Raji (cell line): Measurements from ENCODE around the gene FLOT1.
A peak's percentile ranks its signal among the peaks of the same experiment; 100 is the strongest.

Experiments
- POLR2A ChIP-seq: IDR thresholded peaks from 2 replicates; pipeline ENCODE4 v1.6.1; 2011; ENCODE audit warnings: low read depth, low read length, control low read depth; ENCODE audit not compliant: insufficient read depth

Gene FLOT1

DNA sequence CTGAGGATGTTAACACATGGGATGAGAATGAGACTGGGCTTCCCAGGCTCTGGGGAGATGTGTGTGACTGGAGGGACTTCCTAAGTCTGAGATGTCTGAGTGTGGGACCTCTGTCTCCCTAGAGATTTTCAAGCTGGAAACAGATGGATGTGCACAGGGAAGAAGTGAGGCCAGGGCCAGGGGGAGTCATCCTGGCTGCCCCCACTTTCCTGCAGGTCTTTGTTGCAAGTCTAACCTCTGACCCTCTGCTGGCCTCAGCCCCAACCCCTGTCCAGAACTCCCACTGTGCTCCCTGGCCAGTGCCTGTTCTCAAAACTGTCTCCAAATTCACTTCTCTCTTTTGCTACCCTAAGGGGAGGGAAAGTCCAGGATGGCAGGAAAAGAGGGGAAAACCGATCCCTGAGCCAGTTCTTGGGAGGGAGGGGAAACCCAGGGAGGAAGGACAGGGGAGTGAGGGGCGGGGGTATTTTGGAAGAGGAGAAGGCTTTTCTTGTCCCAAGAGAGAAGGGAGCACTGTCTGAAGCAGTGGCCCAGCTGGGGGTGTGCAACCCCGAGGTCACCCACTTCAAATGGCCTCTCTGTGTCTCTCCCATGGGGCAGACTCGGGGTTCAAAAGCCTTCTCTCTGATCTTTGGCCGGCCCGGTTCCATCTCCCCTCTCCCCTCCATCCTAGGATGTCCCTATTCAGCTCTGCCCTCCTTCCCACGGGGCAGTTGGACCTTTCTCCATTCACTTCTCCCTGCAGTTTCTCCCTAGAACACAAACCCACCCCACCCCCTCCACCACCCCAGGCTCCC lies 59.1 kb downstream of the FLOT1 start:
- no peak for TF ChIP-seq POLR2A

DNA sequence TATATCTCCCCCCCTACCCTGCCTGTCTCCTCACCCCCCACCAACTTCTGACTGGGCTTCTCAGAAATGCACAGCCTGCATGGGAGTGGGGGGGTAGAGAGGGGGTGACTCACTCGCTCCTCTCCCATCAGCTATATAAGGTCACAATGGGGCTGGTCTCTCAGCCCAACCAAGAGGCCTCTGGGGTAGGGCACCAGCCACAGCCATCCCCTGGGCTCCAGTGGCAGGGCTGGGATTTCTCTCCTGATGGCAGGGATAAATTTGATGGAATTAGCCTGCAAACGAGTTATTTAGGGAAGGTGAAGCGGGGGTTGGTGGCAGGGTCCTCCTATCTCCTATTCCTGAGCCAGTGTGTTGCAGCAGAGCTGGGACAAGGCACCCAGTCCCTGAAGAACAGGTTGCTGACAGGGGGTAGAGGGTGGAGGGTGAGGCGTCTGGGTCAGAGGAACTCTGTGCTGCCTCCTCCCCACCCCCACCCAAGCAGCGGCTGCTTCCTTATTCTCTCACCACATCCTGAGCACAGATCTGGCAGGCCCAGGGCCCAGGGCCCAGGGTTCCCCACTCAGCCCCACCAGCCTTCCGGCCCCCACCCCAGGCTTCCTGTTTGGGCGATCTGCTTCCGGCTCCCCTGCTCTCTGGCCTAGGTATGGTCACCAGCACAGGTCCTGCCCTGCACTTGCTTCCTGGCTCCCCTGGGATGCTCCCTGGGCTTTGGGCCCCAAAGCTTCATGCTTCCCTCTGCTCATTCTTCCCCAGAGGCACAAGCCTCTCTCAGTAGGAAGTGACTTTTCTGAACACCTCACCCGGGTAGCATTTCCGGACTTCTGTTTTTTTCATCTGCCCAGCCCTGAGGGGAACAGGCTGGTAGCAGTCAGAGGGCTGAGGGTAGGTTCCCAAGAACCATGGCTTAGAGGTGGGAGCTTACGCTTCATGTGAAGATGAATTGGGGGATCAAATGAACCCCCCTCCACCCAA lies 60.1 kb downstream of the FLOT1 start:
- TF ChIP-seq POLR2A = peak; percentile 85

DNA sequence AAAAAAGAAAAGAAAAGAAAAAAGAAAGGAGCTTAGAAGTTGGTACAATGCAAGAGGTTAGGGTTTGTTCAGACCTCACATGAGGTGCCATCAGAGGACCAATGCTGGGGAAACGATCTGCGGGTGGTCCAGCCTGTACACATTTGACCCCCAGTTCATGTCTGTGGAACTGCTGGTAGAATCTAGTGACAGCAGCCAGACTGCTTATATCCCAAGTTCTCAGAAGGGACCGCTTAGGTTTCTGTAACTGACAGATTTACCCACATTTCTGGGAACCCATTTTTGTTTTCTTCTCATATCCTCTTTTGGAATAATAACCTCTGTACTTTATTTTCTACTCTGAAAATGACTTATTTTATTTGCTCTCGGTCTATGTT lies 60.7 kb downstream of the FLOT1 start:
- TF ChIP-seq POLR2A = no peak

DNA sequence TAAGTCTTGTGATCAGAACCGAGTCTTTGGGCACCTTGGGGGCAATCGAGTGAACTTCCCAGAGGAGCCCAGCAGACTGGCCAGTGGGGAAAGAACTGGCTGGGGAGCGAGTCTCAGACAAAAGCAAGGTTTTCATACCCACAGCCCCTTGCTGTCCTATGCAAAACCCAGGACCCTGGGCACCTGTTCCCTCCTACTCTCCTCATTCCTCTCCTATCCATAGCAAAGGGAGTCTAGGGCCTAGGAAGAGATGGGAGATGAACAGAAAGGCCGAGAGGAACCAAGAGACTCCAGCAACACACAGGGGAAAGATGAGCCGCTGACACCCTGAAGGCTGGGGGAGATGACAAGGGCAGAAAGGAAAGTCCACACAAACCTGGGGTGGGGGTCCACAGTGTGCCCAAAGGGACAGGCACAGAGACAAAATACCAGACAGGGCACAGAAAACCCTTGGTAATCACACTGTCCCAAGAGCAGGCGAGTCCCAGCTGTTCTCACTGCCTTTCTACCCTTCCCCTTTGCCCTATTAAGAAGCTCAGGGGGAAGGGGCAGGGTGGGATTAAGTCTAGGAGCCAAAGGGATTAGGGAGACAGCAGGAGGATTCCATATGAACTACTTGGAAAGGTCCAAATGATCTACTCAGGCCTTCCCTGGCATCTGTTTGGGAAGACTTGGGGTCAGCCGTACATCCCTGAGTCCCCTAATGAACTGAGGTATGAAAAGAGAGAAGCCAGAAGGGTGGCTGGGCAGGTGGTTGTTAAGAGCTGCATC lies 62.5 kb downstream of the FLOT1 start:
- no peak for TF ChIP-seq POLR2A

DNA sequence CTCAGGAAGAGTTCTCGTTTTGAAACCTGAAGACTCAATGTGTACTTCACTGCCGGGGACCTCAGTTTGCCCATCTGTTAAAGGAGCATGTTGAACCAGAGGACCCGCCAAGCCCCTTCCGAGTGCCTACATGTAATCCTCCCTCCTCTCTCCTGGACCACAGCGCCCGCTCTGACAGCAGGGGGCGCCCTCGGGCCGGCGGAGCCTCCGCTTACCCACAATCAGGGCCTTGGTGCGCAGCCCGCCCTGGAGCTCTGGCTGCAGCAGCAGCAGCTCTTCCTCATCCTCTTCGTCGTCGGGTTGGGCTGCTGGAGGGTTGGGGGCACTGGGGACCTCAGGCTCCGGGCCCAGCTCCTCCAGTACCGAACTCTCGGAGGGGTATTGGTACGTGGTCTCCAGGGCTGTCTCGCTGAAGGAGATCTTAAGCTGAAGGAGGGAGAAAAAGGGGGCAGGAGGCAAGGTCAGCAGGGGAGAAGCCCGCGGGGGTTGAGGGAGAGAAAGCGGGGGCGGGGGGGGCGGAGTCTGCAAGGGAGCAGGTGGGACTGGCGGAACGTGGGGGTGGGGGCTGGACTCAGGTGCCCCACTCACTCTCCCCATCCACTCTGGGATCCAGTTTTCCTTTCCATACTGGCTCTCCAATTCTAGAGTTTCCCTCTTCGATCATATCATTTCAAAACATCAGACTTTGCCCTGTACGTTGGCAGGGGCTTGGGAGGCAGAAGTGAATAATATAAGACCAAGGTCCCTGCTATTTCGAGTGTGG lies 63.3 kb downstream of the FLOT1 start:
- peak; percentile 33; the same call in 1 of the 2 replicates for TF ChIP-seq POLR2A
